Adipocyte (in vitro differentiated cells): ENCODE data around the gene SLCO3A1.
"Not testable (repeated sequence)": the region's sequence is repeated elsewhere in the genome, so short reads cannot be mapped to it uniquely, and the experiment has no call there.

Experiments used
- DNase-seq: peaks from one replicate; pipeline ENCODE4 v3.0.0-alpha.2; 2015; ENCODE audit warnings: low read depth
- H3K27me3 ChIP-seq: replicated peaks from 2 replicates; pipeline ENCODE4 v1.7.0; 2013; ENCODE audit warnings: mild to moderate bottlenecking, low read length, moderate library complexity; ENCODE audit not compliant: control insufficient read depth, insufficient read depth
- H3K36me3 ChIP-seq: 2 replicates; pipeline ENCODE4 v1.7.0; 2013; ENCODE audit warnings: low read length, mild to moderate bottlenecking, moderate library complexity; ENCODE audit not compliant: control insufficient read depth, insufficient read depth, severe bottlenecking
- H3K4me1 ChIP-seq: 2 replicates; pipeline ENCODE4 v1.7.0; 2013; ENCODE audit warnings: mild to moderate bottlenecking, low read length, moderate library complexity; ENCODE audit not compliant: control insufficient read depth, insufficient read depth
- H3K4me3 ChIP-seq: 2 replicates; pipeline ENCODE4 v1.7.0; 2013; ENCODE audit warnings: mild to moderate bottlenecking, low read length, moderate library complexity
- H3K9ac ChIP-seq: 2 replicates; pipeline ENCODE4 v1.7.0; 2013; ENCODE audit warnings: mild to moderate bottlenecking, low read length, moderate library complexity
- H3K9me3 ChIP-seq: 2 replicates; pipeline ENCODE4 v1.7.0; 2013; ENCODE audit warnings: mild to moderate bottlenecking, low read length, moderate library complexity; ENCODE audit not compliant: control insufficient read depth

The SLCO3A1 gene

GRCh38 chr15:92062505-92062904 lies 209.0 kb downstream of the SLCO3A1 start:
- no peak overlapping the region for H3K4me3 ChIP-seq
- no peaks in the 10 kb centered on the region for H3K36me3 ChIP-seq
- H3K9me3 ChIP-seq: no peaks in the 10 kb centered on the region
- no peaks in the 10 kb centered on the region for H3K27me3 ChIP-seq
- H3K9ac ChIP-seq: no peak overlapping the region
- DNase-seq: no peak
- H3K4me1 ChIP-seq: no peaks in the 10 kb centered on the region

GRCh38 chr15:92068121-92068520 lies 214.6 kb downstream of the SLCO3A1 start:
- no peak for DNase-seq
- no peaks in the 10 kb centered on the region for H3K36me3 ChIP-seq
- H3K27me3 ChIP-seq: no peaks in the 10 kb centered on the region
- no peaks in the 10 kb centered on the region for H3K9me3 ChIP-seq
- H3K4me1 ChIP-seq: peaks cover 12% of the 10 kb centered on the region
- H3K4me3 ChIP-seq: no peak overlapping the region
- no peak overlapping the region for H3K9ac ChIP-seq

GRCh38 chr15:92069308-92070250 lies 216.1 kb downstream of the SLCO3A1 start:
- peaks cover 16% of the 10 kb centered on the region for H3K4me1 ChIP-seq
- H3K36me3 ChIP-seq: no peaks in the 10 kb centered on the region
- peak overlapping the region; percentile 81 for H3K9ac ChIP-seq
- no peaks in the 10 kb centered on the region for H3K27me3 ChIP-seq
- H3K4me3 ChIP-seq: peak overlapping the region; percentile 79
- H3K9me3 ChIP-seq: no peaks in the 10 kb centered on the region
- DNase-seq: peak; percentile 82

GRCh38 chr15:92070251-92070650 lies 216.7 kb downstream of the SLCO3A1 start:
- H3K36me3 ChIP-seq, H3K9me3 ChIP-seq, H3K27me3 ChIP-seq, DNase-seq: not testable (repeated sequence)
- Histone ChIP-seq H3K4me1 (peaks cover 22% of the 10 kb centered on the region), H3K4me3 (peak overlapping the region; percentile 79), H3K9ac (peak overlapping the region; percentile 81)

GRCh38 chr15:92071045-92071634 lies 217.6 kb downstream of the SLCO3A1 start:
- DNase-seq: no peak
- H3K27me3 ChIP-seq: no peaks in the 10 kb centered on the region
- H3K9ac ChIP-seq: no peak overlapping the region
- H3K4me3 ChIP-seq: no peak overlapping the region
- H3K4me1 ChIP-seq: peaks cover 22% of the 10 kb centered on the region
- H3K36me3 ChIP-seq: no peaks in the 10 kb centered on the region
- H3K9me3 ChIP-seq: no peaks in the 10 kb centered on the region

GRCh38 chr15:92073044-92073785 lies 219.7 kb downstream of the SLCO3A1 start:
- no peaks in the 10 kb centered on the region for H3K36me3 ChIP-seq
- H3K27me3 ChIP-seq: no peaks in the 10 kb centered on the region
- no peak overlapping the region for H3K9ac ChIP-seq
- no peaks in the 10 kb centered on the region for H3K9me3 ChIP-seq
- no peak for DNase-seq
- peaks cover 19% of the 10 kb centered on the region for H3K4me1 ChIP-seq
- H3K4me3 ChIP-seq: no peak overlapping the region

- Histone ChIP-seq H3K9ac (no peak overlapping the region), H3K36me3 (no peaks in the 10 kb centered on the region), H3K4me3 (no peak overlapping the region), H3K9me3 (no peaks in the 10 kb centered on the region), H3K4me1 (peaks cover 15% of the 10 kb centered on the region), H3K27me3 (no peaks in the 10 kb centered on the region)
- no peak for DNase-seq
Measured at GRCh38 chr15:92074101-92074500, 220.6 kb downstream of the SLCO3A1 start.

- H3K9ac ChIP-seq: no peak overlapping the region
- peaks cover 10% of the 10 kb centered on the region for H3K4me1 ChIP-seq
- no peaks in the 10 kb centered on the region for H3K27me3 ChIP-seq
- H3K36me3 ChIP-seq: no peaks in the 10 kb centered on the region
- H3K4me3 ChIP-seq: no peak overlapping the region
- no peaks in the 10 kb centered on the region for H3K9me3 ChIP-seq
- DNase-seq: no peak
Measured at GRCh38 chr15:92074646-92075045, 221.1 kb downstream of the SLCO3A1 start.

- DNase-seq: no peak
- Histone ChIP-seq H3K9me3 (no peaks in the 10 kb centered on the region), H3K36me3 (no peaks in the 10 kb centered on the region), H3K4me1 (peaks cover 10% of the 10 kb centered on the region), H3K9ac (no peak overlapping the region), H3K27me3 (no peaks in the 10 kb centered on the region), H3K4me3 (no peak overlapping the region)
Measured at GRCh38 chr15:92075764-92076163, 222.3 kb downstream of the SLCO3A1 start.

- Histone ChIP-seq H3K9me3 (no peaks in the 10 kb centered on the region), H3K27me3 (no peaks in the 10 kb centered on the region), H3K36me3 (no peaks in the 10 kb centered on the region), H3K9ac (no peak overlapping the region), H3K4me1 (peaks cover 10% of the 10 kb centered on the region), H3K4me3 (no peak overlapping the region)
- no peak for DNase-seq
Measured at GRCh38 chr15:92076541-92076940, 223.0 kb downstream of the SLCO3A1 start.
